SH-SY5Y (cell line): ENCODE data around the gene ERICH6B.

Experiments
- GATA2 ChIP-seq: IDR thresholded peaks from 2 replicates; pipeline ENCODE4 v1.6.1; 2011; ENCODE audit warnings: mild to moderate bottlenecking, low read depth, low read length
- GATA3 ChIP-seq: IDR thresholded peaks from 2 replicates; pipeline ENCODE4 v1.6.1; 2011; ENCODE audit warnings: low read depth, mild to moderate bottlenecking, low read length, moderate library complexity

- no peak for TF ChIP-seq GATA3
- no peak for TF ChIP-seq GATA2
Observed at GRCh38 chr13:45544520-45544919, 71.0 kb downstream of the ERICH6B start.
